HG03432 (cell line): ENCODE data around the gene ZNHIT2.

Experiments
- ATAC-seq: cut with Tn5 transposase; IDR thresholded peaks from one replicate; pipeline ENCODE4 v1.9.1; 2021; ENCODE audit warnings: mild to moderate bottlenecking, moderate library complexity; ENCODE audit not compliant: unreplicated experiment

Gene ZNHIT2

GRCh38 chr11:65107751-65108468, 9.6 kb downstream of the ZNHIT2 start:
- ATAC-seq: no peak

GRCh38 chr11:65107078-65107477, 10.4 kb downstream of the ZNHIT2 start:
- ATAC-seq: no peak

- ATAC-seq: no peak
Measured at GRCh38 chr11:65104628-65105027, 12.9 kb downstream of the ZNHIT2 start.

- ATAC-seq: no peak
Measured at GRCh38 chr11:65103476-65103875, 14.0 kb downstream of the ZNHIT2 start.

- no peak for ATAC-seq
Measured at GRCh38 chr11:65102142-65103095, 15.1 kb downstream of the ZNHIT2 start.

- no peak for ATAC-seq
Measured at GRCh38 chr11:65100674-65101350, 16.7 kb downstream of the ZNHIT2 start.

- no peak for ATAC-seq
Measured at GRCh38 chr11:65096926-65097325, 20.6 kb downstream of the ZNHIT2 start.

GRCh38 chr11:65095974-65096806, 21.3 kb downstream of the ZNHIT2 start, which contains the start of gene VPS51:
Gene VPS51, plus strand, starts transcription at chr11:65096214. Its CDS starts 37 bp downstream, at chr11:65096251.
- ATAC-seq: peak; percentile 82

GRCh38 chr11:65095427-65095826, 22.1 kb downstream of the ZNHIT2 start:
- ATAC-seq: no peak

- ATAC-seq: no peak
Measured at GRCh38 chr11:65090628-65091027, 26.9 kb downstream of the ZNHIT2 start.

GRCh38 chr11:65089621-65090020, 27.9 kb downstream of the ZNHIT2 start:
- no peak for ATAC-seq

- no peak for ATAC-seq
Measured at GRCh38 chr11:65087827-65088226, 29.7 kb downstream of the ZNHIT2 start.

GRCh38 chr11:65087216-65087615, 30.3 kb downstream of the ZNHIT2 start:
- ATAC-seq: no peak

- no peak for ATAC-seq
Measured at GRCh38 chr11:65086809-65087208, 30.7 kb downstream of the ZNHIT2 start.

GRCh38 chr11:65085446-65085845, 32.1 kb downstream of the ZNHIT2 start:
- ATAC-seq: no peak

- peak; percentile 8 for ATAC-seq
Measured at GRCh38 chr11:65084598-65085375, 32.7 kb downstream of the ZNHIT2 start.

GRCh38 chr11:65083834-65084597, 33.5 kb downstream of the ZNHIT2 start, which contains the start of the genes CDCA5 and ZFPL1:
Gene CDCA5, minus strand, starts transcription at chr11:65084040. Its CDS starts 62 bp downstream, at chr11:65083978.
Gene ZFPL1, plus strand, starts transcription at chr11:65084222. Its CDS starts 477 bp downstream, at chr11:65084699.
- ATAC-seq: peak; percentile 77

- peak; percentile 12 for ATAC-seq
Measured at GRCh38 chr11:65083134-65083833, 34.2 kb downstream of the ZNHIT2 start.
